GM06990 (cell line): Measurements from ENCODE around the gene PFKL.

Experiments used
- DNase-seq: peaks from one replicate; pipeline ENCODE4 v3.0.0-alpha.2; 2011; ENCODE audit not compliant: insufficient read length; ENCODE audit errors: extremely low read depth
- H3K27me3 ChIP-seq: replicated peaks from 2 replicates; pipeline ENCODE4 v1.6.0; 2011; ENCODE audit warnings: low read length; ENCODE audit not compliant: control insufficient read depth, insufficient read depth
- H3K36me3 ChIP-seq: 2 replicates; pipeline ENCODE4 v1.5.1; 2011; ENCODE audit warnings: low read length; ENCODE audit not compliant: control insufficient read depth, insufficient read depth
- H3K4me3 ChIP-seq: replicated peaks from 2 replicates; pipeline ENCODE4 v1.5.1; 2011; ENCODE audit warnings: low read depth, mild to moderate bottlenecking, control low read depth, low read length
- CTCF ChIP-seq: IDR thresholded peaks from 2 replicates; pipeline ENCODE4 v1.5.1; 2011; ENCODE audit warnings: low read length, control low read depth, mild to moderate bottlenecking, inconsistent platforms; ENCODE audit not compliant: insufficient read depth, poor library complexity, severe bottlenecking

The PFKL gene

GRCh38 chr21:44317871-44318270 is 18.0 kb downstream of the PFKL start:
- no peak for DNase-seq
- no peaks in the 10 kb centered on the region for H3K27me3 ChIP-seq
- H3K4me3 ChIP-seq: no peak overlapping the region
- peaks cover 63% of the 10 kb centered on the region for H3K36me3 ChIP-seq
- no peak for TF ChIP-seq CTCF

- no peak for DNase-seq
- TF ChIP-seq CTCF: no peak
- Histone ChIP-seq H3K4me3 (no peak overlapping the region), H3K36me3 (peaks cover 61% of the 10 kb centered on the region), H3K27me3 (no peaks in the 10 kb centered on the region)
These were observed 18.8 kb downstream of the PFKL start for GRCh38 chr21:44318489-44319285.

GRCh38 chr21:44319407-44320065 is 19.7 kb downstream of the PFKL start:
- no peak for TF ChIP-seq CTCF
- Histone ChIP-seq H3K36me3 (peaks cover 63% of the 10 kb centered on the region), H3K27me3 (no peaks in the 10 kb centered on the region), H3K4me3 (no peak overlapping the region)
- DNase-seq: no peak

GRCh38 chr21:44320847-44321246 is 21.0 kb downstream of the PFKL start:
- Histone ChIP-seq H3K36me3 (peaks cover 62% of the 10 kb centered on the region), H3K27me3 (no peaks in the 10 kb centered on the region), H3K4me3 (no peak overlapping the region)
- DNase-seq: no peak
- TF ChIP-seq CTCF: no peak

GRCh38 chr21:44321846-44322450 is 22.1 kb downstream of the PFKL start:
- no peak for DNase-seq
- Histone ChIP-seq H3K36me3 (peaks cover 60% of the 10 kb centered on the region), H3K4me3 (no peak overlapping the region), H3K27me3 (no peaks in the 10 kb centered on the region)
- no peak for TF ChIP-seq CTCF
